ENCODE measurements around the gene TMEM231.
"Not testable (repeated sequence)": the region's sequence is repeated elsewhere in the genome, so short reads cannot be mapped to it uniquely, and the experiment has no call there.

The TMEM231 gene

GRCh38 chr16:75541236-75541635 lies 14.8 kb downstream of the TMEM231 start:
- no peak overlapping the region for H3K4me3 ChIP-seq (ENCODE audit: control insufficient read depth, low read depth, low read length)
- no peak for TF ChIP-seq CTCF (conservative IDR thresholded peaks at IDR 0.05; ENCODE audit: control insufficient read depth, insufficient read depth, low read depth, low read length)
- no peak for DNase-seq (ENCODE audit: low read depth)

- DNase-seq (ENCODE audit: low read depth); H3K4me3 ChIP-seq (ENCODE audit: control insufficient read depth, low read depth, low read length): not testable (repeated sequence)
These were observed 17.0 kb downstream of the TMEM231 start for GRCh38 chr16:75538882-75539565.

- TF ChIP-seq CTCF (conservative IDR thresholded peaks at IDR 0.05; ENCODE audit: control insufficient read depth, insufficient read depth, low read depth, low read length), result no peak
- no peak overlapping the region for H3K4me3 ChIP-seq (ENCODE audit: control insufficient read depth, low read depth, low read length)
- DNase-seq (ENCODE audit: low read depth), result no peak
These were observed 18.3 kb downstream of the TMEM231 start for GRCh38 chr16:75537776-75538175.

- TF ChIP-seq CTCF (conservative IDR thresholded peaks at IDR 0.05; ENCODE audit: control insufficient read depth, insufficient read depth, low read depth, low read length), result no peak
- no peak for DNase-seq (ENCODE audit: low read depth)
- no peak within 1 kb of the TSS for H3K4me3 ChIP-seq (ENCODE audit: control insufficient read depth, low read depth, low read length)
These were observed 20.2 kb downstream of the TMEM231 start, which contains the start of gene CHST5 for GRCh38 chr16:75535901-75536300. TSS of gene CHST5 (minus strand) at chr16:75536108. CDS start at chr16:75530384, 5,724 bp downstream.

GRCh38 chr16:75535211-75535843 lies 20.7 kb downstream of the TMEM231 start:
- no peak for DNase-seq (ENCODE audit: low read depth)
- H3K4me3 ChIP-seq (ENCODE audit: control insufficient read depth, low read depth, low read length), result no peak overlapping the region
- TF ChIP-seq CTCF (conservative IDR thresholded peaks at IDR 0.05; ENCODE audit: control insufficient read depth, insufficient read depth, low read depth, low read length), result no peak

GRCh38 chr16:75534560-75535205 lies 21.4 kb downstream of the TMEM231 start:
- DNase-seq (ENCODE audit: low read depth), result no peak
- TF ChIP-seq CTCF (conservative IDR thresholded peaks at IDR 0.05; ENCODE audit: control insufficient read depth, insufficient read depth, low read depth, low read length), result no peak
- H3K4me3 ChIP-seq (ENCODE audit: control insufficient read depth, low read depth, low read length), result no peak overlapping the region

GRCh38 chr16:75532791-75533190 lies 23.3 kb downstream of the TMEM231 start:
- DNase-seq (ENCODE audit: low read depth), result no peak
- no peak for TF ChIP-seq CTCF (conservative IDR thresholded peaks at IDR 0.05; ENCODE audit: control insufficient read depth, insufficient read depth, low read depth, low read length)
- H3K4me3 ChIP-seq (ENCODE audit: control insufficient read depth, low read depth, low read length), result no peak overlapping the region
